Heart right ventricle (tissue), 16 donors: ENCODE results near the gene TCF3. TPM values are rescaled to one million over a fixed set of nuclear protein-coding genes. Genes with fewer than 3 reads are reported as not detected.
"Not testable (repeated sequence)": the region's sequence is repeated elsewhere in the genome, so short reads cannot be mapped to it uniquely, and the experiment has no call there.

Source experiments
- ATAC-seq, 8 donors: fragments of 200-7000 bp; cut with Tn5 transposase; one replicate each; pipeline ENCODE4 v1.9.1; 2020; ENCODE audit warnings: mild to moderate bottlenecking in 8 of 8, moderate library complexity in 8 of 8, moderate number of reproducible peaks in 1 of 8
- DNase-seq, 2 donors: peaks; one replicate each; pipeline ENCODE4 v3.0.0-alpha.2; 2020
- H3K27ac ChIP-seq, 10 donors: fragments of 200-600 bp; sonication (generic) in 2 of 10; one replicate each; pipeline versions ENCODE4 v1.5.0 to v1.8.0; 2020 to 2022; ENCODE audit warnings: mild to moderate bottlenecking in 3 of 10
- H3K27me3 ChIP-seq, 7 donors: fragments of 200-600 bp; one replicate each; pipeline ENCODE4 v1.8.0; 2021 to 2022; ENCODE audit warnings: mild to moderate bottlenecking in 2 of 7
- H3K36me3 ChIP-seq, 9 donors: fragments of 200-600 bp; sonication (generic) in 1 of 9; one replicate each; pipeline versions ENCODE4 v1.5.0 to v1.8.0; 2020 to 2022; ENCODE audit warnings: mild to moderate bottlenecking in 2 of 9
- H3K4me1 ChIP-seq, 9 donors: fragments of 200-600 bp; sonication (generic) in 1 of 9; one replicate each; pipeline versions ENCODE4 v1.5.0 to v1.8.0; 2020 to 2022; ENCODE audit warnings: mild to moderate bottlenecking in 4 of 9
- H3K4me3 ChIP-seq, 10 donors: fragments of 200-600 bp; sonication (generic) in 2 of 10; one replicate each; pipeline versions ENCODE4 v1.5.0 to v1.8.0; 2020 to 2022; ENCODE audit warnings: mild to moderate bottlenecking in 7 of 10, moderate library complexity in 2 of 10
- H3K9me3 ChIP-seq, 11 donors: fragments of 200-600 bp in 10 of 11; sonication (generic) in 2 of 11; one replicate each; pipeline versions ENCODE4 v1.5.0 to v1.8.0; 2013 to 2022; ENCODE audit warnings: mild to moderate bottlenecking in 2 of 11, control low read depth in 1 of 11, moderate library complexity in 1 of 11
- CTCF ChIP-seq, 9 donors: fragments of 200-600 bp; sonication (generic) in 2 of 9; IDR thresholded peaks; one replicate each; pipeline versions ENCODE4 v1.5.0 to v1.8.0; 2021 to 2022; ENCODE audit warnings: antibody characterized with exemption in 9 of 9, mild to moderate bottlenecking in 5 of 9, moderate library complexity in 1 of 9
- WGBS, 2 donors: extraction: QIAGEN DNeasy Blood & Tissue Kit; methylation state at CpG; one replicate each; pipeline ENCODE4 v1.1.7; 2013; ENCODE audit warnings: inconsistent platforms in 1 of 2; 5-methylcytosine and 5-hydroxymethylcytosine counted together
- intact Hi-C, 10 donors: fragments of 100-400 bp; cut with DNase I; formaldehyde crosslinking; loops; one replicate each; pipeline versions ENCODE4 v1.11.1 to v1.14.2; 2022
- polyA plus RNA-seq, 2 donors: library from polyadenylated mRNA; stranded (reverse); fragments of 200-250 nt; gene quantifications; one replicate each; pipeline ENCODE4 v1.2.3, GENCODE V29; 2013
- total RNA-seq, 10 donors: library from RNA; stranded (reverse); fragmentation: NEBNext Ultra II Directional in 3 of 10; extraction: Animal tissue kit (Norgen Biotek cat#: 25700) in 3 of 10; gene quantifications; one replicate each; pipeline versions ENCODE4 v1.2.1 to v1.2.4, GENCODE V29; 2021 to 2023
- donor health status: Arrhythmogenic right ventricular cardiomyopathy.
- donor health status: ischemic (EF 13 %, LVEDD 7.1; RV severe dilation, severe dysfunction).
- donor health status: healthy with polysubstance abuse.
- donor health status: DM: no; HTN: yes; CAD: no.
- donor health status: DM: no; HTN: no; CAD: no.
- donor health status: ischemic (EF 25% LVEDD 6.9; RV normal size, moderate dysfunction).
- donor health status: ischemic (EF 25% LVEDD 5.7; RV mildly dilated, moderate dysfunction).
- donor health status: healthy.
- donor health status: DM: yes; HTN: yes; CAD: no.
- donor health status: Ischemic cardiomyopathy.
- donor health status: ischemic (EF 35%, LVEDD 5.7; RV mildly dilated, moderate dysfunction).
- donor health status: nonischemic (EF 11% LVEDD 7.7; RV severe dilation, severe dysfunction).
- donor health status: DM: yes; HTN: yes; CAD: no.
- donor health status: PGD.
- donor health status: ischemic (EF 29% LVEDD 5.4; RV normal size, mild dysfunction).
- donor health status: nonischemic (EF 23%, LVEDD 6.1; RV moderate dilation, normal function).

The TCF3 gene
- total and polyA plus RNA-seq, 12 donors, result 12.4 to 38.1 (median 19.5) TPM

GRCh38 chr19:1644070-1644469 is 8.3 kb downstream of the TCF3 start:
- Histone ChIP-seq H3K27me3 (no peaks in the 10 kb centered on the region), H3K4me1 (peaks cover 0 to 4% (median 0%) of the 10 kb centered on the region in 9 donors), H3K4me3 (no peak overlapping the region), H3K27ac (no peak overlapping the region), H3K9me3 (no peaks in the 10 kb centered on the region), H3K36me3 (peaks cover 0 to 95% (median 6%) of the 10 kb centered on the region in 9 donors)
- DNase-seq (no peak), ATAC-seq (no peak)
- TF ChIP-seq CTCF (IDR thresholded peaks at IDR 0.05), result no peak
- intact Hi-C loops, result no loop called here
- WGBS, 2 donors, result 92 to 96% methylated on average over 16 of the region's 16 CpGs

- ATAC-seq, DNase-seq, intact Hi-C loops, H3K27ac ChIP-seq, H3K27me3 ChIP-seq, H3K4me3 ChIP-seq, H3K9me3 ChIP-seq, H3K4me1 ChIP-seq: not testable (repeated sequence)
- WGBS, 2 donors, result 90 to 94% methylated on average over 10 of the region's 10 CpGs
- H3K36me3 ChIP-seq, result peaks cover 0 to 95% (median 2%) of the 10 kb centered on the region in 9 donors
Measured at GRCh38 chr19:1640893-1641448, 11.4 kb downstream of the TCF3 start.

- peaks cover 0 to 77% (median 13%) of the 10 kb centered on the region in 9 donors for H3K36me3 ChIP-seq
Measured at GRCh38 chr19:1636325-1637236, 15.8 kb downstream of the TCF3 start.

GRCh38 chr19:1634938-1635243 is 17.5 kb downstream of the TCF3 start:
- Histone ChIP-seq H3K27me3 (no peaks in the 10 kb centered on the region), H3K36me3 (peaks cover 0 to 76% (median 14%) of the 10 kb centered on the region in 9 donors), H3K4me1 (peaks cover 0 to 4% (median 0%) of the 10 kb centered on the region in 9 donors), H3K9me3 (peaks cover 0 to 8% (median 0%) of the 10 kb centered on the region in 11 donors), H3K27ac (no peak overlapping the region), H3K4me3 (no peak overlapping the region)
- DNase-seq (no peak), ATAC-seq (no peak)
- TF ChIP-seq CTCF (IDR thresholded peaks at IDR 0.05), result no peak
- 97 to 99% methylated on average over 5 of the region's 5 CpGs for WGBS, 2 donors
- intact Hi-C loops, result no loop called here

More at GRCh38 chr19:1636325-1637236, 15.8 kb downstream of the TCF3 start:
- ATAC-seq (no peak), DNase-seq (no peak)
- H3K27me3 ChIP-seq, result no peaks in the 10 kb centered on the region
- H3K27ac ChIP-seq, result no peak overlapping the region
- no peak overlapping the region for H3K4me3 ChIP-seq
- no peak for TF ChIP-seq CTCF (IDR thresholded peaks at IDR 0.05)
- H3K9me3 ChIP-seq, result peaks cover 0 to 8% (median 0%) of the 10 kb centered on the region in 11 donors
- peaks cover 0 to 4% (median 0%) of the 10 kb centered on the region in 9 donors for H3K4me1 ChIP-seq
- intact Hi-C loops, result no loop called here
- 95 to 97% methylated on average over 34 of the region's 34 CpGs for WGBS, 2 donors
